Stimulated activated CD4-positive, alpha-beta T cell treated with anti-CD3 and anti-CD28 coated beads, Interleukin-1b, Interleukin-23, amount 100 ng/mL, for 24 hours (primary cell): ENCODE measurements around the gene ATP8B4.

Experiments
- DNase-seq, 4 experiments: peaks; one replicate each; pipeline ENCODE4 v3.0.0-alpha.2; 2020; ENCODE audit warnings: low read depth in 4 of 4, low spot score in 1 of 4

ATP8B4 gene

GRCh38 chr15:50066202-50066601 lies 52.8 kb downstream of the ATP8B4 start:
- no peak for DNase-seq

GRCh38 chr15:50065279-50065678 lies 53.8 kb downstream of the ATP8B4 start:
- no peak for DNase-seq

DNA sequence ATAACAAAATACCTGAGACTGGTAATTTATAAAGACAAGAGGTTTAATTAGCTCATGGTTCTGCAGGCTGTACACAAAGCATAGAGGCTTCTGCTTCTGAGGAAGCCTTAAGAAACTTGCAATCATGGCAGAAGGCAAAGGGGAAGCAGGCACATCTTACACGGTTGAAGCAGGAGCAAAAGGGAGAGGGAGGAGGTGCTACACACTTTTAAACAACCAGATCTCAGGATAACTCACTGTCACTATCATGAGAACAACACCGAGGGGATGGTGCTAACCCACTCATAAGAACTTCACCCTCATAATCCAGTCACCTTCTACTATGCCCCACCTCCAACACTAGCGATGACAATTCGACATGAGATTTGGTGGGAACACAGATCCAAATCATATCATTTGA lies 54.4 kb downstream of the ATP8B4 start:
- DNase-seq: no peak

GRCh38 chr15:50063226-50063625 lies 55.8 kb downstream of the ATP8B4 start:
- no peak for DNase-seq

DNA sequence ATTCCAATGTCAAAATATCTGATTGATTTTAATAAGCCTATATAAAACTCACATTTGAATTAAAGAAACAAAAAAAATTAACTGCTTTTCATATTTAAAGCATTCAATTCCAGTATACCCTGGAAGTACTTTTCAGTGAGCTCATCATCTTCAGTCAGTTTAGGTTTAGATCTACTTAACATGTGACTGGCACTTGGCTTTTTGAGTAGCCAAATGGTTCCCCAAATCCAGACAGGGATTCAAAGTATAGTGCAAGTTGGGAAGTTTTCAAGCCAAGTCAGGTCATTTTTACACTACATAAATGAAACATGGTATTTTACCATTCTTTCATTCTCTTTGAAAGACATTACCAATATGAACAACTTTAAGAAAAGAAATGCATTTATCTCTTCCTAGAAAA lies 57.5 kb downstream of the ATP8B4 start:
- no peak for DNase-seq

GRCh38 chr15:50059883-50060282 lies 59.1 kb downstream of the ATP8B4 start:
- DNase-seq: no peak

DNA sequence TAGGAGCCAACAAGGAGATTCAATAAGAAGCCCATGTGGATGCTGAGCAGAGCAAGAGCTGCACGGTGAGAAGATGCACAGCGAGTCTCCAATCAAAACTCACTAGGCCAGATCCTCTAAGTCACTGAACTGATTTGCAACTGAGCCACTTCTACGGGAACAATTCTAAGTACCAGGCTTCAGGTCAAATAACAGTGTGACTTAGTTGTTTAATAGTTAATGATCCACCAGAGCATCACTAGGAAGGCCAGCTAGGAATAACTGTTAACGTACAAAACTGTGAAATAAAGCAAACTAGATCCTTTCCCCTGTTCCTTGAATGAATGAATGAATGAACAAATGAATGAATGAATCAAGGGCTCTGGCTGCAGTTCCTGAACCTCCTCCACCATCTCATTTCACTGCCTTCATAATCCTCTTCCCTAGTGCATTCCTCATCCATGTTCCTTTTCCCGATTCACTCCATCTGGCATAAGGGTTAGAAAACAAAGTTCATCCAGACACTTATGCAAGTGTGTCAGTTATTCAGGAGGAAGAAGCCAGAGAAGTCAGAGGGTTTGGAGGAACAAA lies 59.7 kb downstream of the ATP8B4 start:
- no peak for DNase-seq

DNA sequence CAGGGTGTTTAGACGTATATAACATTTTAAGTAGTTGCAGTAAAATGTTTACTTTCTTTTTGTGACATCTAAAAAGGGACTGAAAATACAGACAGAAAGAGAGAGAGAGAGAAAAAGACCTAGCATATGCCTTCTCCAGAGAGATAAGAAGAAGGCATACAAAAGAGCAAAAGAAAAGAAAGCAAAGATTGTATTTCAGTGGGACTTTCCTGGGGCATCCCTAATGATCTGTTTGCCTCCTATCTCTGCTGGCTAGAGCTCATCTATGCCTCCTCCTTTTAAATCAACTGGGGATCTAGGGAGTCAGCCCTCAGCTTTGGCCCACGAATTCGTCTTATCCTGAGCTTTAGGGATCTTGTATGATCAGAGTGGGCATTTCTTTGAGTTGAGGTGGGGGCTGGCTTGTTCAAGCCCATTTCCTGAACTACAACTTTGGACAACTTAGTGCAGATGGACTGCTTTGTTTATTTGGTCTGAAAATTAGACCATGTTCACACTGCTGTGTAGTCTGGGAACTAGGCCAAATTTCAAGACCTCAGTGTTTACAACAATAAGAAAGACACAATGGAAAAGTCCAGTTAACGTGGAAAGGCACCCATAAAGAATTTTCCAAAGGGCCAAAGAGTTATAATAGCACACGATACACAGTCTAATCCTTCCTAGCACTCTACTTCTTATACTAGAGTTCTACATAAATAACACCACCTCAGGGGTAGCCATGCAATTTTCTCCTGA lies 61.0 kb downstream of the ATP8B4 start:
- no peak for DNase-seq

DNA sequence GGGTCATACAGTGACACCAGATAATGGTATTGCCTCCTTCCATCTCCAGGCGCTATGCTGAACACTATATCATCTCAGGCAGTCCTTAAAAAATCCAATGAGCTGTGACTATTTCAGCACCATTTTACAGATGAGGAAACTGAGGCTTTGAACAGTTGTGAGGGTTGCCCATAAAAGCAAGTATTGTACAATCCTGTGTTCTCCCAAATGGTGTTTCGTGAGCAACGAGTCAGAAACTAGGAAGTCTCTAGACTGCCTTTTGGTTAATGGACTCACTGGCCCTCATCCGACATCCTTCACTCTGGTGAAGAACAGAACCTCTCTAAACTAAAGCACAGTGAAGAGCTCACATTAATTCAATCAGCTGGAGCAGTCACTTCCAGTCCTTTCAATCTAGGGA lies 61.8 kb downstream of the ATP8B4 start:
- DNase-seq: no peak

- no peak for DNase-seq
Observed at GRCh38 chr15:50055750-50056157, 63.3 kb downstream of the ATP8B4 start.

GRCh38 chr15:50055332-50055731 lies 63.7 kb downstream of the ATP8B4 start:
- no peak for DNase-seq

DNA sequence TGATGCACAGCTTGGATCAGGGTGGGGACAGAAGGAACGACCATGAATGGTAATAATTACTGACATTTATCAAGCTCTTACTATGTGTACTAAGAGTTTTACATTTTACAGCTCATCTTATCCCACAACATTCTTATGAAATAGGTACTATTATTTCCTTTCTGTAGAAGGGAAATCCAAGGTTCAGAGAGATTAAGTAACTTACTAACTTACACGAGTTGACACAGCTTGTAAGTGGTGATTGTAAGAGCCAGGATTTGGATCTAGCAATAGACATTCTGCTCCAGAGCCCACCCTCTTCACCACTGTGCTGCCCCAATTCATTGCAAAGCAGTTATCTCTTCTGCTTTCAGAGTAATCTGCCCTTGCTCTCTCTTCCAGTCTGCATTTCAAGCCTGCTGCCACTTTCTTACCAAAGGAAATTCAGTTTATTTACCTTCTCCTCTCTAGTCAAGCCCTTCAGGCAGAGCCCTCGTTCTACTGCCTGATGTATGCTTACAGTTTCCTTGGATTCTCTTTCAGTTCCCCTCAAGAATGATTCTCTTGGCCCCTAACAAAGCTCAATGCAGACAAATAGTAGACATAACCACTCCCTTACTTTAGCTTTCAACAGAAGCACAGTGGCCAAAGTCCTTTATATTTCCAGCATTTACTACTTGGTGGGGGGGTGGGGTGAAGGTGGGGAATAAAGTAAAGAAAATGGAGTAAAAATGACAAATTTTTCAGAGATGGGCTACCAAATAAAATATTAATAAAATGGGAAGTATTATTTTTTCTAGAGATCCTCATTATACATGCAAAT lies 65.8 kb downstream of the ATP8B4 start:
- no peak for DNase-seq

DNA sequence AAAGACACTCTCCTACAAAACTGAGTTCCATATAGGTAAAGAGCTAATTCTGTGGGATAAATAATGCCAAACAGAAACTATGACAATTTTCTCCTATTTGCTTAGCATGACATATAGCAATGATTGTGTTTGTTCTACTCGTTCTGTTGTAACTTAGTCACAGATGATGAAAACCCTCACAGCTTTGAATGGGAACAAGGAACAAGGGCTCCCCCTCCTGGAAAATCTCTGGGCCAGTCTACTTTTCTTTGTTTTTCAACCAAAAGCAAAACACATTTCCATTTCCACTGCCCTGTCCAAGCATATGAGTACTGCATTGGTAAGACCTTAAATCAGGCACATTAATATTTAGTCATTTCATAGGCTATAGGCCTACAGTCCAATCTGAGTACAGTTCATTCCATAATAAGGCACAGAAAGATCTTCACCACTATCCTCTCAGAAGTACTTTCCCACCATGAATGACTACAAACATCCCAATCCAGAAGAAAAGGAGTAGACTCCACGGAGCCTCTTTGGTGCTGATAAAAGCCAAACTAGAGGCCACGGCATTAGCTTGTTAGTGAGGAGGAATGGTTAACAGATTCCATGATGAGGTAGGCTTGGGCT lies 67.1 kb downstream of the ATP8B4 start:
- no peak for DNase-seq

DNA sequence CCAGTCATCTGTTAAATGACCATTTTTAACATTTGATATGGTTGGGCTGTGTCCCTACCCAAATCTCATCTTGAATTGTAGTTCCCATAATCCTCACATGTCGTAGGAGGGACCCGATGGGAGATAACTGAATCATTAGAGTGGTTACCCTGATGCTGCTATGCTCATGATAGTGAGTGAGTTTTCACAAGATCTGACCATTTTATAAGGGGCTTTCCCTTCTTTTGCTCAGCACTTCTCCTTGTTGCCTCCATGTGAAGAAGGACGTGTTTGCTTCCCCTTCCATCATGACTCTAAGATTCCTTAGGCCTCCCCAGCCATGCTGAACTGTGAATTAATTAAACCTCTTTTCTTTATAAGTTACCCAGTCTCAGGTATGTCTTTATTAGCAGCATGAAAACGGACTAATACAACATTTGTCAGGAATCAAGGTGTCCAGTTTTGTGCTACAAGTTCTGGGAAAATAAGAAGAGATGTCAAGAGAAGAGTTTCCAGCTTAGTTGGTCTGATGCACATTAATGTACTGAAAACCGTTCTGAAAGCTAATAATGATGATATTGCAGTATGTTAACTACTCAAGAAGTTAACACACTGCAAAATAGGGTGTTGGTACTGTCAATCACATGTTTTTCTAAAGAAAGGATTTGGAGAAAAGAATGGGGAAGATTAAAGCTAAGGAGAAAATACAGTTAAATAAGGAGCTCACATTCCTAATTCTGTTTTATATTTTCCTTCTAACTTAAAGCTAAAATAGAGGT lies 67.9 kb downstream of the ATP8B4 start:
- no peak for DNase-seq

- no peak for DNase-seq
Observed at GRCh38 chr15:50049871-50050270, 69.2 kb downstream of the ATP8B4 start.

GRCh38 chr15:50046867-50047266 lies 72.2 kb downstream of the ATP8B4 start:
- DNase-seq: no peak

DNA sequence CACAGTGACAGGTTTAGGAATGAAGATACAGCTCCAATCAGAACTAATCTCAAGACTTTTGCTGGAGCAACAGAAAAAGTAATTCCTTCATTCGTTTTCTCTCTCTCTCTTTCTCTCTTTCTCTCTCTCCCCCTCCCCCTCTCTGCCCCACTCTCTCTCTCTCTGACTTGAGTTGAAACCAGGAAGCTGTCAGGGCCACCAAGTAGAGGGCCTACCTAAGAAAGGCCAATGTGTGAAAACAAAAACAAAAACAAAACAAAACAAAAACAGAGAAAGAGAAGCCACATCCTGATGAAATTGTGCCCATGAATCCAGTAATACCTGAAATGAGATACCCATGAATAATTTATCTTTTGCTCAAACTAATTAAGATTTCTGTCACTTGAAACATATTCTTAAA lies 72.9 kb downstream of the ATP8B4 start:
- DNase-seq: no peak

- no peak for DNase-seq
Observed at GRCh38 chr15:50044904-50045303, 74.1 kb downstream of the ATP8B4 start.

DNA sequence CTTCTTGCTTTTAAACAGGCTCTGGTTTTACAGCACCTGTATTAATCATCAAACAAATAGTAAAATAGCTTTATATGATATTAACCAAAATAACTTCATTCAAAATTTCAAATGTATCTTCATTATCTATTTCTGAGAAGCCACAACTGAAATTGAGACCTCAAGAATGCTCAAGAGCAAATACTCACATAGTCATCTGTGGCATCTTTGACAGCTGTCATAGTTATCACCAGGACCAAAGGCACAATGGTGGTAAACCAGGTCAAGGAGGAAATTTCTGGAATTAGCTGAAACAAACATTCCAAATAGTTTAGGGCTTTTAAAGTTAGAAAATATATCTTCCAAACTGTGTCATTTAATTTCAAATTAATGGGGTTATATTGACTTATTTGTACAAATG lies 74.6 kb downstream of the ATP8B4 start:
- DNase-seq: no peak

DNA sequence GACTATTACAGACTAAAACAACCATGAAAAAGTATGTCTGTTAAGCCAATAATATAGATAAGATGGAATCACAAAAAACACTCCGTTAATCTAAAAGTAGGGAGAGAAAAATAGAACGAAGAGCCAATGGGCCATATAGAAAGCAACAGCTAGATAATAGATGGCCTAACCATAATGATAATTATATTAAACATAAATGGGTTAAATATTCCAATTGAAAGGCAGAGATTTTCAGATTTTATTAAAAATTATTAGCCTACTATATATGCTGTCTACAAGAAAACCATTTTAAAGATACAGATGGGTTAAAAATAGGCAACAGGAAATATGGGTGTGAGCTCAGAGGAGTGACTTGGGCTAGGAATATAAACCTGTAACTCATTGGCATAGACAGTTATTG lies 76.3 kb downstream of the ATP8B4 start:
- DNase-seq: no peak

- no peak for DNase-seq
Observed at GRCh38 chr15:50030456-50030855, 88.6 kb downstream of the ATP8B4 start.
